Mesendoderm (in vitro differentiated cells): Measurements from ENCODE around the gene TTC33.
A peak's percentile ranks its signal among the peaks of the same experiment; 100 is the strongest.

ENCODE experiments used
- DNase-seq: peaks from one replicate; pipeline ENCODE4 v3.0.0; 2013
- H2AK5ac ChIP-seq: 2 replicates; pipeline ENCODE4 v1.6.1; 2013; ENCODE audit warnings: low read length, inconsistent platforms
- H2BK120ac ChIP-seq: 2 replicates; pipeline ENCODE4 v1.6.1; 2013; ENCODE audit warnings: low read depth, mild to moderate bottlenecking, low read length, moderate library complexity, mixed read lengths
- H2BK15ac ChIP-seq: replicated peaks from 2 replicates; pipeline ENCODE4 v1.6.1; 2013; ENCODE audit warnings: low read depth, mild to moderate bottlenecking, moderate library complexity
- H2BK5ac ChIP-seq: 2 replicates; pipeline ENCODE4 v1.6.1; 2013; ENCODE audit warnings: low read length, inconsistent platforms
- H3K18ac ChIP-seq: 2 replicates; pipeline ENCODE4 v1.6.1; 2013; ENCODE audit warnings: mild to moderate bottlenecking, low read length, mixed read lengths
- H3K23ac ChIP-seq: one replicate; pipeline ENCODE4 v1.6.1; 2013; ENCODE audit warnings: low read length
- H3K27ac ChIP-seq: 2 replicates; pipeline ENCODE4 v1.5.1; 2013; ENCODE audit warnings: low read depth, mild to moderate bottlenecking, inconsistent platforms, low read length, moderate library complexity
- H3K27me3 ChIP-seq: 2 replicates; pipeline ENCODE4 v1.6.1; 2013; ENCODE audit warnings: low read length, control low read depth, mild to moderate bottlenecking, inconsistent platforms; ENCODE audit not compliant: insufficient read depth, poor library complexity
- H3K36me3 ChIP-seq: 2 replicates; pipeline ENCODE4 v1.6.1; 2013; ENCODE audit warnings: low read length, inconsistent platforms; ENCODE audit not compliant: control insufficient read depth, insufficient read depth
- H3K4ac ChIP-seq: one replicate; pipeline ENCODE4 v1.6.1; 2013; ENCODE audit warnings: low read depth, mild to moderate bottlenecking, low read length, moderate library complexity
- H3K4me1 ChIP-seq: 2 replicates; pipeline ENCODE4 v1.6.1; 2013; ENCODE audit warnings: low read depth, low read length, inconsistent platforms; ENCODE audit not compliant: control insufficient read depth
- H3K4me2 ChIP-seq: 2 replicates; pipeline ENCODE4 v1.6.1; 2013; ENCODE audit warnings: low read length
- H3K4me3 ChIP-seq: 2 replicates; pipeline ENCODE4 v1.5.1; 2013; ENCODE audit warnings: mild to moderate bottlenecking, low read length
- H3K56ac ChIP-seq: one replicate; pipeline ENCODE4 v1.6.1; 2013; ENCODE audit warnings: low read length
- H3K79me1 ChIP-seq: 2 replicates; pipeline ENCODE4 v1.6.1; 2013; ENCODE audit warnings: low read length, inconsistent platforms
- H3K79me2 ChIP-seq: 2 replicates; pipeline ENCODE4 v1.6.1; 2013; ENCODE audit warnings: mild to moderate bottlenecking, low read length; ENCODE audit not compliant: control insufficient read depth, insufficient read depth
- H3K9ac ChIP-seq: 2 replicates; pipeline ENCODE4 v1.6.1; 2013; ENCODE audit warnings: low read length, inconsistent platforms
- H4K5ac ChIP-seq: one replicate; pipeline ENCODE4 v1.6.1; 2013; ENCODE audit warnings: low read length
- H4K8ac ChIP-seq: one replicate; pipeline ENCODE4 v1.6.1; 2013; ENCODE audit warnings: low read depth, mild to moderate bottlenecking, control low read depth, low read length, moderate library complexity
- WGBS: extraction: QIAGEN DNeasy Blood & Tissue Kit; methylation state at CpG from one replicate; pipeline ENCODE4 v1.1.7; 2013; ENCODE audit warnings: low lambda C conversion rate, missing lambda C conversion rate; ENCODE audit not compliant: insufficient coverage; ENCODE audit errors: extremely low coverage; 5-methylcytosine and 5-hydroxymethylcytosine counted together

TTC33 gene

GRCh38 chr5:40685193-40685592 is 70.6 kb downstream of the TTC33 start:
- Histone ChIP-seq H3K36me3 (no peaks in the 10 kb centered on the region), H3K4me2 (no peak overlapping the region), H3K27me3 (peaks cover 11% of the 10 kb centered on the region), H2BK15ac (no peak overlapping the region), H3K79me1 (no peaks in the 10 kb centered on the region), H3K18ac (no peak overlapping the region), H4K8ac (no peak overlapping the region), H3K4ac (no peak overlapping the region), H2BK5ac (no peak overlapping the region), H3K4me3 (no peak overlapping the region), H3K79me2 (no peaks in the 10 kb centered on the region), H3K4me1 (no peaks in the 10 kb centered on the region), H3K56ac (no peak overlapping the region), H2AK5ac (no peak overlapping the region), H3K23ac (no peak overlapping the region), H4K5ac (no peak overlapping the region), H3K9ac (no peak overlapping the region), H3K27ac (no peak overlapping the region), H2BK120ac (no peak overlapping the region)
- DNase-seq, result no peak

- H3K4me3 ChIP-seq, result no peak overlapping the region
These were observed 72.5 kb downstream of the TTC33 start for GRCh38 chr5:40683305-40683704.

GRCh38 chr5:40682154-40683017 is 73.4 kb downstream of the TTC33 start:
- no peak overlapping the region for H3K4me2 ChIP-seq
- H3K36me3 ChIP-seq, result no peaks in the 10 kb centered on the region
- peaks cover 11% of the 10 kb centered on the region for H3K27me3 ChIP-seq
- H4K8ac ChIP-seq, result no peak overlapping the region
- H4K5ac ChIP-seq, result no peak overlapping the region
- no peaks in the 10 kb centered on the region for H3K79me1 ChIP-seq
- H2AK5ac ChIP-seq, result no peak overlapping the region
- H3K9ac ChIP-seq, result no peak overlapping the region
- no peak overlapping the region for H3K4ac ChIP-seq
- H3K4me1 ChIP-seq, result no peaks in the 10 kb centered on the region
- H3K27ac ChIP-seq, result no peak overlapping the region
- H3K4me3 ChIP-seq, result no peak overlapping the region
- DNase-seq, result no peak
- no peak overlapping the region for H3K23ac ChIP-seq
- H3K18ac ChIP-seq, result no peak overlapping the region
- no peak overlapping the region for H2BK5ac ChIP-seq
- no peak overlapping the region for H2BK15ac ChIP-seq
- H3K56ac ChIP-seq, result no peak overlapping the region
- no peaks in the 10 kb centered on the region for H3K79me2 ChIP-seq
- no CpG with 5 or more reads among the region's 16 CpGs for WGBS
- H2BK120ac ChIP-seq, result no peak overlapping the region

More at GRCh38 chr5:40683305-40683704, 72.5 kb downstream of the TTC33 start:
- no peaks in the 10 kb centered on the region for H3K79me2 ChIP-seq
- no peak overlapping the region for H3K4ac ChIP-seq
- H2AK5ac ChIP-seq, result no peak overlapping the region
- no peak overlapping the region for H2BK5ac ChIP-seq
- no peak overlapping the region for H2BK120ac ChIP-seq
- no peak overlapping the region for H4K8ac ChIP-seq
- H3K4me1 ChIP-seq, result no peaks in the 10 kb centered on the region
- H3K23ac ChIP-seq, result no peak overlapping the region
- H3K36me3 ChIP-seq, result no peaks in the 10 kb centered on the region
- no peak overlapping the region for H3K18ac ChIP-seq
- H3K9ac ChIP-seq, result no peak overlapping the region
- no CpG with 5 or more reads among the region's 1 CpG for WGBS
- H3K79me1 ChIP-seq, result no peaks in the 10 kb centered on the region
- H2BK15ac ChIP-seq, result no peak overlapping the region
- H3K27me3 ChIP-seq, result peaks cover 11% of the 10 kb centered on the region
- no peak for DNase-seq
- H3K56ac ChIP-seq, result no peak overlapping the region
- no peak overlapping the region for H3K4me2 ChIP-seq
- no peak overlapping the region for H3K27ac ChIP-seq
- H4K5ac ChIP-seq, result no peak overlapping the region

GRCh38 chr5:40681363-40682153 is 74.2 kb downstream of the TTC33 start:
- no CpG with 5 or more reads among the region's 67 CpGs for WGBS
- peak overlapping the region; percentile 29 for H3K23ac ChIP-seq
- no peaks in the 10 kb centered on the region for H3K36me3 ChIP-seq
- H3K56ac ChIP-seq, result peak overlapping the region; percentile 81
- H3K4me1 ChIP-seq, result peaks cover 3% of the 10 kb centered on the region
- H3K9ac ChIP-seq, result peak overlapping the region; percentile 34
- H3K4ac ChIP-seq, result no peak overlapping the region
- H4K8ac ChIP-seq, result no peak overlapping the region
- no peak overlapping the region for H3K27ac ChIP-seq
- H2BK5ac ChIP-seq, result no peak overlapping the region
- H2AK5ac ChIP-seq, result no peak overlapping the region
- no peaks in the 10 kb centered on the region for H3K79me1 ChIP-seq
- peak overlapping the region; percentile 69 for H3K4me2 ChIP-seq
- DNase-seq, result peak; percentile 46
- H3K79me2 ChIP-seq, result no peaks in the 10 kb centered on the region
- H3K18ac ChIP-seq, result no peak overlapping the region
- no peak overlapping the region for H2BK15ac ChIP-seq
- no peak overlapping the region for H4K5ac ChIP-seq
- peak overlapping the region; percentile 16 for H3K4me3 ChIP-seq
- peaks cover 11% of the 10 kb centered on the region for H3K27me3 ChIP-seq
- no peak overlapping the region for H2BK120ac ChIP-seq

- no peak overlapping the region for H2BK15ac ChIP-seq
- H3K9ac ChIP-seq, result no peak overlapping the region
- no peak overlapping the region for H2BK5ac ChIP-seq
- no peak overlapping the region for H3K4me3 ChIP-seq
- peaks cover 11% of the 10 kb centered on the region for H3K27me3 ChIP-seq
- no peak overlapping the region for H3K56ac ChIP-seq
- H2BK120ac ChIP-seq, result no peak overlapping the region
- no peaks in the 10 kb centered on the region for H3K79me2 ChIP-seq
- no CpG with 5 or more reads among the region's 37 CpGs for WGBS
- peak overlapping the region; percentile 69 for H3K4me2 ChIP-seq
- no peak overlapping the region for H4K5ac ChIP-seq
- DNase-seq, result peak; percentile 61
- no peak overlapping the region for H3K27ac ChIP-seq
- no peak overlapping the region for H3K23ac ChIP-seq
- H3K4me1 ChIP-seq, result peaks cover 3% of the 10 kb centered on the region
- H2AK5ac ChIP-seq, result no peak overlapping the region
- H3K18ac ChIP-seq, result no peak overlapping the region
- no peaks in the 10 kb centered on the region for H3K36me3 ChIP-seq
- no peaks in the 10 kb centered on the region for H3K79me1 ChIP-seq
- H3K4ac ChIP-seq, result no peak overlapping the region
- H4K8ac ChIP-seq, result no peak overlapping the region
These were observed 74.9 kb downstream of the TTC33 start for GRCh38 chr5:40680741-40681362.
